ENCODE measurements around the gene PNKP. TPM values are rescaled to one million over a fixed set of nuclear protein-coding genes. Genes with fewer than 3 reads are reported as not detected.

The PNKP gene
- total and polyA plus RNA-seq, 7 experiments from 2014 or later, result 19.4 to 174 (median 153) TPM

DNA sequence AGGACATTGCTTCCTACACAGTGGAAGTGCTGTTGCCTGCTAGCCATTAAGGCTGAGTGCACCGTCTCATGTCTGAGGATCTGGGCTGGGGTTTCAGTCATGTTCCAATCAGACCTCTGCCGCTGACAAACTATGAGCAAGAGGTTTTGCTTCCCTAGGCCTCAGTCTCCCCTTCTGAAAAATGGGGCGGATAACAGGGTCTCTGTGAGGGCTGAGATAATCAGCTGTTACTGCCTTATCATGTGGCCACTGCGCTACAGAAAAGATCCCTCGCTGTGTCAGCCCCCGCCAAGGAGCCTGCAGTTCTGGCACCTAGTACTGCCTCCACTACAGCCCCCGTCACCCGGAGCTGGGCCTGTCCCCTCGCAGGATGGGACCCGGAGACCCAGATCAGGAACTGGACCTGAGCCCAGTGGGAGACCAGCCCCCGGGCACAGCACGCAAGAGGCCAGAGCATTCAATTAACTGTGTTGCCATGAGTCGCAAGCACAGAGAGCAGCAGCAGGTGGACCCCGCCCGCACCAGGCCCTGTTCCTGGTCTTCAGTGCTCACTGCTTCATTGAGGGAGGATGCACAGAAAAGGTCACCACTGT lies 3.0 kb upstream of the PNKP start:
- Histone ChIP-seq H3K36me3 (ENCODE audit: control insufficient read depth in 2 of 3, insufficient read depth in 3 of 3, low read length in 3 of 3) (no peaks in the 10 kb centered on the region), H3K9me3 (ENCODE audit: control insufficient read depth in 2 of 3, low read length in 3 of 3) (no peaks in the 10 kb centered on the region), H3K4me3 (ENCODE audit: low read length) (peak overlapping the region; percentile 58), H3K27me3 (ENCODE audit: control insufficient read depth in 2 of 2, insufficient read depth in 2 of 2, low read length in 2 of 2) (no peaks in the 10 kb centered on the region), H3K4me1 (ENCODE audit: control insufficient read depth in 2 of 2, insufficient read depth in 2 of 2, low read length in 2 of 2) (peaks cover 27 to 39% of the 10 kb centered on the region in 2 donors), H3K27ac (ENCODE audit: low read depth, low read length) (peak overlapping the region; percentile 72)
- intact Hi-C loops (cut with micrococcal nuclease), result loop anchor here (10.0 kb wide), 2 partner anchors 1146 to 1236 kb away; partner anchors contain the start of gene DBP (in 1 of the 2)
- ChIA-PET CTCF (no interaction called here), POLR2A (interaction anchor here (0.9 to 1.3 kb wide), 4 partner anchors 20 to 537 kb away, joined by 3 to 8 read pairs (median 4); partner anchors contain the start of genes NUP62 and PTOV1)
- H3K9me3 Mint-ChIP-seq, result peaks cover 0 to 1% (median 0%) of the 10 kb centered on the region in 11 donors
- H3K4me3 Mint-ChIP-seq, result peak overlapping the region in 3 of 10 donors; percentile 28 to 87 (median 87)
- no peaks in the 10 kb centered on the region for H3K27me3 Mint-ChIP-seq
- H3K36me3 Mint-ChIP-seq, result peaks cover 0 to 10% (median 0%) of the 10 kb centered on the region in 5 donors
- ATAC-seq (no peak), DNase-seq (no peak)
- peak overlapping the region in 6 of 9 donors; percentile 59 to 87 (median 79) for H3K27ac Mint-ChIP-seq
- peaks cover 26 to 52% (median 42%) of the 10 kb centered on the region in 7 donors for H3K4me1 Mint-ChIP-seq

GRCh38 chr19:49869484-49870308 lies 2.3 kb upstream of the PNKP start:
- Mint-ChIP-seq H3K27ac (peak overlapping the region in 6 of 9 donors; percentile 59 to 87 (median 79)), H3K9me3 (peaks cover 0 to 1% (median 0%) of the 10 kb centered on the region in 11 donors), H3K27me3 (no peaks in the 10 kb centered on the region), H3K4me1 (peaks cover 25 to 52% (median 44%) of the 10 kb centered on the region in 7 donors), H3K4me3 (peak overlapping the region in 2 of 10 donors; percentile 87), H3K36me3 (peaks cover 0 to 14% (median 0%) of the 10 kb centered on the region in 5 donors)
- intact Hi-C loops (cut with micrococcal nuclease), result loop anchor here (1.0 to 10.0 kb wide), 10 partner anchors 8 to 1547 kb away; partner anchors contain the start of genes AKT1S1 (in 1 of the 2), ATF5 (in 1 of the 2), CD37 (in 1 of the 2) and DBP (in 1 of the 2)
- ChIA-PET POLR2A (interaction anchor here (0.6 to 3.7 kb wide), 18 partner anchors 7 to 536 kb away, joined by 3 to 47 read pairs (median 4); partner anchors contain the start of genes AKT1S1, AP2A1, FUZ and IL4I1), CTCF (interaction anchor here (0.6 to 1.0 kb wide), 5 partner anchors 55 to 758 kb away, joined by 3 to 4 read pairs (median 3); partner anchors contain the start of gene RRAS)
- Histone ChIP-seq H3K4me1 (ENCODE audit: control insufficient read depth in 2 of 2, insufficient read depth in 2 of 2, low read length in 2 of 2) (peaks cover 31 to 38% of the 10 kb centered on the region in 2 donors), H3K27ac (ENCODE audit: low read depth, low read length) (peak overlapping the region; percentile 72), H3K9me3 (ENCODE audit: control insufficient read depth in 2 of 3, low read length in 3 of 3) (no peaks in the 10 kb centered on the region), H3K27me3 (ENCODE audit: control insufficient read depth in 2 of 2, insufficient read depth in 2 of 2, low read length in 2 of 2) (no peaks in the 10 kb centered on the region), H3K4me3 (ENCODE audit: low read length) (peak overlapping the region; percentile 58), H3K36me3 (ENCODE audit: control insufficient read depth in 2 of 3, insufficient read depth in 3 of 3, low read length in 3 of 3) (peaks cover 0 to 4% (median 0%) of the 10 kb centered on the region in 3 experiments)
- DNase-seq (peak; percentile 83 to 94 (median 87)), ATAC-seq (peak; percentile 87)

GRCh38 chr19:49869009-49869483 lies 1.7 kb upstream of the PNKP start:
- H3K9me3 ChIP-seq (ENCODE audit: control insufficient read depth in 2 of 3, low read length in 3 of 3), result no peaks in the 10 kb centered on the region
- no peaks in the 10 kb centered on the region for H3K27me3 ChIP-seq (ENCODE audit: control insufficient read depth in 2 of 2, insufficient read depth in 2 of 2, low read length in 2 of 2)
- peaks cover 0 to 19% (median 0%) of the 10 kb centered on the region in 5 donors for H3K36me3 Mint-ChIP-seq
- peaks cover 0 to 10% (median 0%) of the 10 kb centered on the region in 3 experiments for H3K36me3 ChIP-seq (ENCODE audit: control insufficient read depth in 2 of 3, insufficient read depth in 3 of 3, low read length in 3 of 3)
- H3K27ac ChIP-seq (ENCODE audit: low read depth, low read length), result peak overlapping the region; percentile 72
- ATAC-seq (peak; percentile 0), DNase-seq (peak in 1 of 9 donors; percentile 82)
- H3K4me3 ChIP-seq (ENCODE audit: low read length), result peak overlapping the region; percentile 58
- H3K4me1 ChIP-seq (ENCODE audit: control insufficient read depth in 2 of 2, insufficient read depth in 2 of 2, low read length in 2 of 2), result peaks cover 31 to 38% of the 10 kb centered on the region in 2 donors
- CTCF ChIA-PET, result interaction anchor here (0.6 to 1.0 kb wide), 4 partner anchors 54 to 757 kb away, joined by 3 to 4 read pairs (median 3); partner anchors contain the start of gene RRAS
- POLR2A ChIA-PET, result interaction anchor here (0.6 to 3.7 kb wide), 17 partner anchors 7 to 535 kb away, joined by 3 to 47 read pairs (median 5); partner anchors contain the start of genes AKT1S1, AP2A1, FUZ and IL4I1
- H3K4me3 Mint-ChIP-seq, result no peak overlapping the region
- peaks cover 0 to 1% (median 0%) of the 10 kb centered on the region in 11 donors for H3K9me3 Mint-ChIP-seq
- no peaks in the 10 kb centered on the region for H3K27me3 Mint-ChIP-seq
- H3K27ac Mint-ChIP-seq, result no peak overlapping the region
- peaks cover 27 to 51% (median 45%) of the 10 kb centered on the region in 7 donors for H3K4me1 Mint-ChIP-seq
- intact Hi-C loops (cut with micrococcal nuclease), result loop anchor here (1.0 to 10.0 kb wide), 8 partner anchors 8 to 1547 kb away; partner anchors contain the start of genes AKT1S1 (in 1 of the 2), ATF5 (in 1 of the 2), CD37 (in 1 of the 2) and FUZ (in 1 of the 2)

- no peak overlapping the region for H3K27ac ChIP-seq (ENCODE audit: low read depth, low read length)
- DNase-seq, result no peak
These were observed 2.5 kb downstream of the PNKP start for GRCh38 chr19:49864890-49865289.

GRCh38 chr19:49863935-49864320 lies 3.4 kb downstream of the PNKP start:
- DNase-seq, result no peak

More at GRCh38 chr19:49864890-49865289, 2.5 kb downstream of the PNKP start:
- H3K27me3 ChIP-seq (ENCODE audit: control insufficient read depth in 2 of 2, insufficient read depth in 2 of 2, low read length in 2 of 2), result no peaks in the 10 kb centered on the region
- Mint-ChIP-seq H3K36me3 (peaks cover 0 to 23% (median 4%) of the 10 kb centered on the region in 5 donors), H3K27ac (peak overlapping the region in 1 of 9 donors; percentile 19), H3K9me3 (peaks cover 0 to 1% (median 0%) of the 10 kb centered on the region in 11 donors), H3K4me3 (no peak overlapping the region), H3K27me3 (no peaks in the 10 kb centered on the region), H3K4me1 (peaks cover 20 to 47% (median 37%) of the 10 kb centered on the region in 7 donors)
- H3K4me1 ChIP-seq (ENCODE audit: control insufficient read depth in 2 of 2, insufficient read depth in 2 of 2, low read length in 2 of 2), result peaks cover 24 to 29% of the 10 kb centered on the region in 2 donors
- H3K9me3 ChIP-seq (ENCODE audit: control insufficient read depth in 2 of 3, low read length in 3 of 3), result no peaks in the 10 kb centered on the region
- H3K36me3 ChIP-seq (ENCODE audit: control insufficient read depth in 2 of 3, insufficient read depth in 3 of 3, low read length in 3 of 3), result peaks cover 0 to 50% (median 0%) of the 10 kb centered on the region in 3 experiments
- H3K4me3 ChIP-seq (ENCODE audit: low read length), result no peak overlapping the region
- no peak for ATAC-seq
- ChIA-PET POLR2A (interaction anchor here (1.8 to 3.4 kb wide), 3 partner anchors 11 to 14 kb away, joined by 8 to 18 read pairs (median 8); partner anchors contain the start of genes AKT1S1, PTOV1 and TBC1D17), CTCF (no interaction called here)
- intact Hi-C loops (cut with micrococcal nuclease), result loop anchor here (5.0 to 10.0 kb wide), 3 partner anchors 120 to 1543 kb away; partner anchors contain the start of gene CD37 (in 1 of the 2)

More at GRCh38 chr19:49863935-49864320, 3.4 kb downstream of the PNKP start:
- ChIA-PET POLR2A (interaction anchor here (1.1 to 3.4 kb wide), 4 partner anchors 11 to 13 kb away, joined by 4 to 18 read pairs (median 7); partner anchors contain the start of genes AKT1S1, PTOV1 and TBC1D17), CTCF (interaction anchor here (1.1 kb wide), 1 partner anchor 10 kb away, joined by 3 read pairs; no protein-coding TSS in a partner anchor)
- Mint-ChIP-seq H3K4me3 (no peak overlapping the region), H3K36me3 (peaks cover 0 to 23% (median 4%) of the 10 kb centered on the region in 5 donors), H3K27me3 (no peaks in the 10 kb centered on the region), H3K27ac (no peak overlapping the region), H3K4me1 (peaks cover 20 to 47% (median 36%) of the 10 kb centered on the region in 7 donors), H3K9me3 (peaks cover 0 to 1% (median 0%) of the 10 kb centered on the region in 11 donors)
- Histone ChIP-seq H3K4me1 (ENCODE audit: control insufficient read depth in 2 of 2, insufficient read depth in 2 of 2, low read length in 2 of 2) (peaks cover 20 to 25% of the 10 kb centered on the region in 2 donors), H3K27ac (ENCODE audit: low read depth, low read length) (no peak overlapping the region), H3K9me3 (ENCODE audit: control insufficient read depth in 2 of 3, low read length in 3 of 3) (no peaks in the 10 kb centered on the region), H3K36me3 (ENCODE audit: control insufficient read depth in 2 of 3, insufficient read depth in 3 of 3, low read length in 3 of 3) (peaks cover 0 to 56% (median 0%) of the 10 kb centered on the region in 3 experiments), H3K4me3 (ENCODE audit: low read length) (no peak overlapping the region), H3K27me3 (ENCODE audit: control insufficient read depth in 2 of 2, insufficient read depth in 2 of 2, low read length in 2 of 2) (no peaks in the 10 kb centered on the region)
- no peak for ATAC-seq
- intact Hi-C loops (cut with micrococcal nuclease), result loop anchor here (10.0 kb wide), 2 partner anchors 121 to 529 kb away; partner anchors contain the start of gene CD37 (in 1 of the 2)
